H1 (cell line): ENCODE data around the gene MYRIP. TPM values are rescaled to one million over a fixed set of nuclear protein-coding genes. Genes with fewer than 3 reads are reported as not detected.

Experiments
- CTCF ChIA-PET: fragments of 300-600 bp; sonication (Branson Sonifier 250); formaldehyde crosslinking; loops from one replicate; lab custom pipeline; 2021; ENCODE audit not compliant: partially characterized antibody; lab: Charles Lee
- POLR2A ChIA-PET: fragments of 300-600 bp; sonication (Branson Sonifier 250); formaldehyde crosslinking; loops from one replicate; lab custom pipeline; 2021; ENCODE audit warnings: inconsistent platforms; ENCODE audit not compliant: partially characterized antibody; lab: Charles Lee
- DNase-seq, 2 experiments: peaks; one replicate each; pipeline versions ENCODE4 v3.0.0 to v3.0.0-alpha.2; 2010 to 2022; ENCODE audit warnings: low spot score in 2 of 2, low read depth in 1 of 2, mixed read lengths in 1 of 2
- FAIRE-seq: peaks from 2 replicates; lab custom pipeline; 2011; peaks lifted over from hg19 to GRCh38; lab: Jason Lieb, UNC
- H2AFZ ChIP-seq: 2 replicates; pipeline ENCODE4 v1.8.1; 2012; ENCODE audit warnings: low read length, inconsistent platforms
- H2AK5ac ChIP-seq: 2 replicates; pipeline ENCODE4 v1.6.1; 2013; ENCODE audit warnings: low read depth, low read length
- H2BK120ac ChIP-seq: replicated peaks from 2 replicates; pipeline ENCODE3; 2013; ENCODE audit warnings: low read depth, low read length, inconsistent platforms
- H2BK12ac ChIP-seq: 2 replicates; pipeline ENCODE4 v1.6.1; 2013; ENCODE audit warnings: low read depth, low read length
- H2BK15ac ChIP-seq: 2 replicates; pipeline ENCODE4 v1.6.1; 2013; ENCODE audit warnings: low read length
- H2BK20ac ChIP-seq: 2 replicates; pipeline ENCODE4 v1.6.1; 2013; ENCODE audit warnings: low read length
- H2BK5ac ChIP-seq: 2 replicates; pipeline ENCODE4 v1.6.1; 2013; ENCODE audit warnings: low read depth, low read length
- H3K14ac ChIP-seq: 2 replicates; pipeline ENCODE4 v1.6.1; 2013; ENCODE audit warnings: inconsistent platforms; ENCODE audit not compliant: insufficient read length
- H3K18ac ChIP-seq: 2 replicates; pipeline ENCODE4 v1.6.1; 2013; ENCODE audit warnings: low read length; ENCODE audit errors: extremely low read depth
- H3K23ac ChIP-seq: 2 replicates; pipeline ENCODE4 v1.6.1; 2013; ENCODE audit warnings: inconsistent platforms; ENCODE audit not compliant: insufficient read length
- H3K23me2 ChIP-seq: 2 replicates; pipeline ENCODE4 v1.6.1; 2013; ENCODE audit warnings: low read depth, low read length
- H3K27ac ChIP-seq: 2 replicates; pipeline ENCODE4 v1.6.1; 2011; ENCODE audit warnings: low read depth, low read length, inconsistent platforms
- H3K27me3 ChIP-seq, 4 experiments: replicated peaks in 1 of 4; 1 replicate in 1 of 4; 2 replicates in 3 of 4; pipeline versions ENCODE4 v1.6.1 to v1.8.1; 2011 to 2013; ENCODE audit warnings: low read length in 3 of 4, mild to moderate bottlenecking in 3 of 4, inconsistent platforms in 2 of 4, mixed read lengths in 2 of 4, moderate library complexity in 1 of 4; ENCODE audit not compliant: control insufficient read depth in 3 of 4, insufficient read depth in 3 of 4; ENCODE audit errors: extremely low read depth in 1 of 4
- H3K36me3 ChIP-seq, 4 experiments: 2 replicates each; pipeline versions ENCODE4 v1.6.1 to v1.8.1; 2011 to 2013; ENCODE audit warnings: mild to moderate bottlenecking in 4 of 4, low read length in 3 of 4, moderate library complexity in 2 of 4, control low read depth in 1 of 4, inconsistent platforms in 1 of 4; ENCODE audit not compliant: insufficient read depth in 4 of 4, control insufficient read depth in 2 of 4
- H3K4ac ChIP-seq: replicated peaks from 2 replicates; pipeline ENCODE3; 2013; ENCODE audit warnings: low read length, low read depth, mixed read lengths, inconsistent platforms; ENCODE audit not compliant: insufficient read length
- H3K4me1 ChIP-seq, 4 experiments: replicated peaks in 1 of 4; 1 replicate in 1 of 4; 2 replicates in 3 of 4; pipeline versions ENCODE4 v1.6.1 to v1.8.1; 2011 to 2013; ENCODE audit warnings: low read length in 3 of 4, inconsistent platforms in 2 of 4, mixed read lengths in 1 of 4; ENCODE audit not compliant: insufficient read depth in 4 of 4, control insufficient read depth in 3 of 4
- H3K4me2 ChIP-seq, 2 experiments: 2 replicates each; pipeline versions ENCODE4 v1.6.1 to v1.8.1; 2011 to 2013; ENCODE audit warnings: low read depth in 2 of 2, low read length in 2 of 2, control low read depth in 1 of 2, inconsistent platforms in 1 of 2, mild to moderate bottlenecking in 1 of 2; ENCODE audit not compliant: insufficient read depth in 1 of 2
- H3K4me3 ChIP-seq, 4 experiments: fragments of 200-600, 300-600 bp in 1 of 4; sonication (generic), shearing (Covaris generic), sonication (Bioruptor Twin) in 1 of 4; 2 replicates each; pipeline versions ENCODE4 v1.5.1 to v1.8.1; 2011 to 2016; ENCODE audit warnings: low read length in 4 of 4, low read depth in 3 of 4, control low read depth in 2 of 4, inconsistent platforms in 2 of 4, mild to moderate bottlenecking in 2 of 4, mixed read lengths in 1 of 4, moderate library complexity in 1 of 4; ENCODE audit not compliant: insufficient read depth in 2 of 4; ENCODE audit errors: extremely low read depth in 1 of 4
- H3K56ac ChIP-seq: replicated peaks from 2 replicates; pipeline ENCODE3; 2013; ENCODE audit warnings: low read depth, mild to moderate bottlenecking, mixed read lengths, low read length, inconsistent platforms; ENCODE audit not compliant: insufficient read length
- H3K79me1 ChIP-seq: 2 replicates; pipeline ENCODE4 v1.6.1; 2013; ENCODE audit warnings: low read depth, low read length, control low read depth
- H3K79me2 ChIP-seq, 2 experiments: 2 replicates each; pipeline versions ENCODE4 v1.6.1 to v1.8.1; 2012 to 2013; ENCODE audit warnings: low read length in 2 of 2, mild to moderate bottlenecking in 2 of 2, inconsistent platforms in 1 of 2; ENCODE audit not compliant: insufficient read depth in 2 of 2, control insufficient read depth in 1 of 2
- H3K9ac ChIP-seq, 4 experiments: replicated peaks in 1 of 4; 1 replicate in 1 of 4; 2 replicates in 3 of 4; pipeline versions ENCODE4 v1.6.1 to v1.8.1; 2011 to 2013; ENCODE audit warnings: low read depth in 3 of 4, low read length in 3 of 4, control low read depth in 2 of 4, mild to moderate bottlenecking in 2 of 4, moderate library complexity in 2 of 4, inconsistent platforms in 1 of 4; ENCODE audit errors: extremely low read depth in 1 of 4
- H3K9me3 ChIP-seq, 2 experiments: 2 replicates each; pipeline versions ENCODE4 v1.6.1 to v1.8.1; 2012 to 2013; ENCODE audit warnings: mild to moderate bottlenecking in 2 of 2, moderate library complexity in 2 of 2, control low read depth in 1 of 2, inconsistent platforms in 1 of 2, low read depth in 1 of 2, low read length in 1 of 2, mixed read lengths in 1 of 2; ENCODE audit not compliant: insufficient read depth in 2 of 2
- H4K20me1 ChIP-seq, 2 experiments: replicated peaks in 1 of 2; 2 replicates each; pipeline versions ENCODE3 to v1.8.1; 2011 to 2013; ENCODE audit warnings: inconsistent platforms in 2 of 2, low read length in 2 of 2, mild to moderate bottlenecking in 1 of 2; ENCODE audit not compliant: insufficient read depth in 2 of 2, control insufficient read depth in 1 of 2
- H4K5ac ChIP-seq: 2 replicates; pipeline ENCODE4 v1.6.1; 2013; ENCODE audit warnings: low read length, low read depth, mixed read lengths, inconsistent platforms; ENCODE audit not compliant: insufficient read length
- H4K8ac ChIP-seq: 2 replicates; pipeline ENCODE4 v1.8.0; 2013; ENCODE audit warnings: mild to moderate bottlenecking, moderate library complexity, low read length, inconsistent platforms; ENCODE audit not compliant: insufficient read depth; ENCODE audit errors: extremely low read depth
- H4K91ac ChIP-seq: replicated peaks from 2 replicates; pipeline ENCODE3; 2013; ENCODE audit warnings: low read length, mixed read lengths, inconsistent platforms; ENCODE audit not compliant: insufficient read length
- ATF3 ChIP-seq: IDR thresholded peaks from 2 replicates; pipeline ENCODE4 v1.6.1; 2011; ENCODE audit warnings: low read depth, mild to moderate bottlenecking, low read length; ENCODE audit not compliant: insufficient read depth
- polyA plus RNA-seq, 7 experiments: library from polyadenylated mRNA; depleted of rRNA in 3 of 7; stranded (reverse) in 5 of 7; unstranded in 2 of 7; fragments of >200 nt in 5 of 7; fragments of 200-250 nt in 2 of 7; gene quantifications; 1 replicate in 5 of 7; 2 replicates in 1 of 7; 4 replicates in 1 of 7; pipeline versions ENCODE4 v1.2.1 to v1.2.3, GENCODE V29; 2011 to 2013; ENCODE audit warnings: missing spikeins in 2 of 7, mixed read lengths in 2 of 7
- total RNA-seq: library from RNA; stranded (reverse); fragmentation: NEBNext Ultra II Directional; extraction: Animal tissue kit (Norgen Biotek cat#: 25700); gene quantifications from 2 replicates; pipeline ENCODE4 v1.2.1, GENCODE V29; 2021

Gene MYRIP
- total and polyA plus RNA-seq, 2 of the 8 experiments (the other 6 are each of a cell fraction or from before 2014, with no cell fraction given), result 0.54 to 4.3 TPM

GRCh38 chr3:39765575-39765974 is 43.8 kb upstream of the MYRIP start:
- no peak for DNase-seq
- H3K56ac ChIP-seq, result no peak overlapping the region
- H2AK5ac ChIP-seq, result no peak overlapping the region
- H3K23me2 ChIP-seq, result no peaks in the 10 kb centered on the region
- no peaks in the 10 kb centered on the region for H3K79me2 ChIP-seq
- no peak overlapping the region for H3K23ac ChIP-seq
- H3K4me2 ChIP-seq, result no peak overlapping the region
- no peaks in the 10 kb centered on the region for H3K4me1 ChIP-seq
- no peak overlapping the region for H3K9ac ChIP-seq
- CTCF ChIA-PET, result interaction anchor here (0.7 kb wide), 1 partner anchor 38 kb away, joined by 4 read pairs; no protein-coding TSS in a partner anchor
- H4K91ac ChIP-seq, result no peak overlapping the region
- H3K14ac ChIP-seq, result no peak overlapping the region
- H3K18ac ChIP-seq, result no peak overlapping the region
- H2AFZ ChIP-seq, result no peak overlapping the region
- H3K79me1 ChIP-seq, result no peaks in the 10 kb centered on the region
- H4K20me1 ChIP-seq, result no peaks in the 10 kb centered on the region
- no peak overlapping the region for H2BK15ac ChIP-seq
- no peak overlapping the region for H2BK12ac ChIP-seq
- FAIRE-seq, result no peak
- H3K4ac ChIP-seq, result no peak overlapping the region
- H4K5ac ChIP-seq, result no peak overlapping the region
- H3K36me3 ChIP-seq, result no peaks in the 10 kb centered on the region
- no peak overlapping the region for H4K8ac ChIP-seq
- TF ChIP-seq ATF3, result no peak
- H3K27me3 ChIP-seq, result no peaks in the 10 kb centered on the region
- H3K4me3 ChIP-seq, result no peak overlapping the region
- H2BK20ac ChIP-seq, result no peak overlapping the region
- POLR2A ChIA-PET, result no interaction called here
- H2BK5ac ChIP-seq, result no peak overlapping the region
- no peak overlapping the region for H2BK120ac ChIP-seq
- peaks cover 0 to 6% of the 10 kb centered on the region in 2 experiments; a peak in 2 of 4 replicates for H3K9me3 ChIP-seq
- H3K27ac ChIP-seq, result no peak overlapping the region
